WI38 (cell line): ENCODE data around the gene SMAD4.

Source experiments
- H3K4me3 ChIP-seq: 2 replicates; pipeline ENCODE4 v1.5.1; 2011; ENCODE audit warnings: low read depth, mild to moderate bottlenecking, control low read depth, low read length
- CTCF ChIP-seq: IDR thresholded peaks from 2 replicates; pipeline ENCODE4 v1.5.1; 2012; ENCODE audit warnings: low read depth, mild to moderate bottlenecking, control low read depth, low read length

Gene SMAD4

DNA sequence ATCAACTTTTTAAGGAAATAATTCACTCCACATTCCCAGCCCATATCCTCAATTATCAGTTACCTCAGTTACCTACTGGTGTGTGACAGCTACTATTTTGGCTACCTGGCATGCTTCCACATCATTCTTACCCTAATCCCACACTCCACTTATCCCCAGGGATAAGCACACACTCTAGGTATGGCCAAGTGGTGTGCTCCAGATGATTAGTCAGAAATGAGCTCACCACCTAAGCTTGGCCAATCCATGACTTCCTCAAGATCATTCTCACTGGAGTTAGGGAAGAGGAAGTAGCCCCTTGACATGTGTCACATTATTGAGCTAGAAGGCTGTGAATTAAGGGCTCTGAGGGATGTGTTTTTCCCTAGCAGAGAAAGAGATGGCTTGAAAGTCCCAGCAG, 20.9 kb upstream of the SMAD4 start:
- H3K4me3 ChIP-seq = no peak overlapping the region
- no peak for TF ChIP-seq CTCF

GRCh38 chr18:51010218-51010617, 19.8 kb upstream of the SMAD4 start:
- TF ChIP-seq CTCF = no peak
- H3K4me3 ChIP-seq = no peak overlapping the region

DNA sequence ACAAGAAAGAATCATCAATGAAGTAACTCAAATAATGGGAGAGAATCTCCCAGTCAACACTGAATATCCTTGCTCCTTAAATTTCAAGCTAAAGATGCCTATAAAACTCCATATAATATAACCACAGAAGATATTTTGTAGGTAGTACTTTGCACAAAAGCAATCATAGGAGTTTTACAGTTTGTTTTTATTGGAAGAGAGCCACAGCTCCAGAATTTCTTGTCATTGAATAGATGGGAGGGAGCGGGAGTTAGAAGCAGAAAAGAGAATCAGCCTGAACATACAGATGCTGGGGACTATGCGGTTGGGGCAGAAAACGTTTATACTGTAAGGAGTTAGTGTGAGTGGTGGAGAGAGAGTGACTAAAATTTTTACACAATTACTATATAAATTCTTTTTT, 18.3 kb upstream of the SMAD4 start:
- no peak overlapping the region for H3K4me3 ChIP-seq
- no peak for TF ChIP-seq CTCF

DNA sequence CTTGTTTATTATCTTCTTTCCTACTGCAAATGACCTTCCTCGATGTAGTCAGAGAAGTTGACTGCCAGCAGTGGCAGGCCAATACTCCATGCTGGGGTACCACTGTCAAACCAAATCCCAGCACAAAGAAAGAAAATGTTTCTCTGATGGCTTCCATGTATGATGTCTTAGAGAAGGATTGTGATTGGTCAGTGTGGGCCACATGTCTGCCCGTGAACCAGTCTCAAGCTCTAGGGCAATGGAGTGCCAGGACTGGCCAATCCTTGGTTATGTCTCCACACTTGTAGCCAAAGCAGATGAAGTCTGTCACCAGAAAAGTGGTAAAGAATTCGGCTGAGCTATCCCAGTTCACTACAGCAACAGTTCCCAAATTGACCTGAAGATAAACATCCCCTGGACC, 17.6 kb upstream of the SMAD4 start:
- H3K4me3 ChIP-seq = no peak overlapping the region
- TF ChIP-seq CTCF = no peak

DNA sequence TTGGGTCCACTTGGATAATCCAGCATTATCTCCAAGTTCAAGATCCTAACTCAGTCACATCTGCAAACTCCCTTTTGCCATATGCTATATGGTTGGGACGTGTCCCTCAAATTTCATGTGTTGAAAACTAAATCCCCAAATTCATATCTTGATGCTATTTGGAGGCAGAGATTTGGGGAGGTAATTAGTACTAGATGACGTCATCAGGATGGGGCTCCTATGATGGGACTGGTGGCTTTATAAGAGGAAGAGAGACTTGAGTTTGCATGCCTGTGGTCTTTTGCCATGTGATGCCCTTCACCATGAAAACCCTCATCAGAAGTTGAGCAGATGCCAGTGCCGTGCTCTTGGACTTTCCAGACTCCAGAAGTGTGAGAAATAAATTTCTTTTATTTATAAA, 16.8 kb upstream of the SMAD4 start:
- H3K4me3 ChIP-seq = no peak overlapping the region
- TF ChIP-seq CTCF = no peak

- TF ChIP-seq CTCF = no peak
- H3K4me3 ChIP-seq = no peak overlapping the region
Measured at GRCh38 chr18:51017140-51017879, 12.7 kb upstream of the SMAD4 start.

DNA sequence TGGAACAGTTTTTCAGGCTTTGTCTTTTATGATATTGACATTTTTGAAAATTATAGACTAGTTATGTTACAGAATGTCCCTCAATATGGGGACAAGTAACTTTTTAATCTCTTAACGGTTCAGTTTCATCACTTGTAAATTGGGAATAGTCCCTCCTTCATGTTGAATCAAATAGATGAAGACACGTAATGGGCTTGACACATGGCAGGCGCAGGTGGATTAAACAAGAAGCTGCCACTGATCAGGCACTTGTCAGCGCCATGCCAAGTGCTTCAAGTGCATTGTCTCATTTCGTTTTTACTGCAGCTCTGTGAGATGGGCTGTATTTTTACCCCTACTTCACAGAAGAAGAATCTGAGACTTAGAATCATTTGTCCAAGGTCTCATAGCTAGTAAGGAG, 9.5 kb upstream of the SMAD4 start:
- H3K4me3 ChIP-seq = no peak overlapping the region
- TF ChIP-seq CTCF = no peak
